Small intestine (tissue), 16 donors: ENCODE data around the gene SLF1. TPM values are rescaled to one million over a fixed set of nuclear protein-coding genes. Genes with fewer than 3 reads are reported as not detected.
A peak's percentile ranks its signal among the peaks of the same experiment; 100 is the strongest.
"Not testable (repeated sequence)": the region's sequence is repeated elsewhere in the genome, so short reads cannot be mapped to it uniquely, and the experiment has no call there.

ENCODE experiments used
- DNase-seq, 2 donors: peaks; one replicate each; pipeline versions ENCODE4 v3.0.0 to v3.0.0-alpha.2; 2013
- FAIRE-seq: peaks from 2 replicates; lab custom pipeline; 2012; peaks lifted over from hg19 to GRCh38; lab: Jason Lieb, UNC
- H3K27ac ChIP-seq, 3 donors: one replicate each; pipeline ENCODE4 v1.5.1; 2013; ENCODE audit warnings: low read length in 2 of 3, mild to moderate bottlenecking in 2 of 3, control low read depth in 1 of 3, inconsistent platforms in 1 of 3, low read depth in 1 of 3, moderate library complexity in 1 of 3
- H3K27me3 ChIP-seq, 3 donors: one replicate each; pipeline ENCODE4 v1.6.1; 2013; ENCODE audit warnings: low read length in 3 of 3, inconsistent platforms in 1 of 3; ENCODE audit not compliant: control insufficient read depth in 3 of 3, insufficient read depth in 3 of 3
- H3K36me3 ChIP-seq, 3 donors: one replicate each; pipeline ENCODE4 v1.6.1; 2013; ENCODE audit warnings: low read length in 3 of 3, inconsistent platforms in 1 of 3, low read depth in 1 of 3, mild to moderate bottlenecking in 1 of 3, moderate library complexity in 1 of 3; ENCODE audit not compliant: control insufficient read depth in 3 of 3, insufficient read depth in 2 of 3
- H3K4me1 ChIP-seq, 3 donors: one replicate each; pipeline ENCODE4 v1.6.1; 2013; ENCODE audit warnings: low read length in 2 of 3, inconsistent platforms in 1 of 3, low read depth in 1 of 3, mild to moderate bottlenecking in 1 of 3, moderate library complexity in 1 of 3; ENCODE audit not compliant: control insufficient read depth in 3 of 3, insufficient read depth in 2 of 3
- H3K4me3 ChIP-seq, 3 donors: one replicate each; pipeline ENCODE4 v1.5.1; 2013; ENCODE audit warnings: low read length in 3 of 3, control low read depth in 1 of 3, inconsistent platforms in 1 of 3, low read depth in 1 of 3, mild to moderate bottlenecking in 1 of 3, moderate library complexity in 1 of 3
- H3K9me3 ChIP-seq, 2 donors: one replicate each; pipeline ENCODE4 v1.6.1; 2013; ENCODE audit warnings: low read depth in 1 of 2, low read length in 1 of 2; ENCODE audit not compliant: control insufficient read depth in 2 of 2, insufficient read depth in 1 of 2
- WGBS, 3 donors: extraction: QIAGEN DNeasy Blood & Tissue Kit; methylation state at CpG; one replicate each; pipeline ENCODE4 v1.1.7; 2013; 5-methylcytosine and 5-hydroxymethylcytosine counted together
- long read RNA-seq, 10 donors: transcript quantifications; one replicate each; lab custom pipeline, GENCODE V29; 2026
- polyA plus RNA-seq, 4 donors: library from polyadenylated mRNA; stranded (reverse) in 3 of 4; unstranded in 1 of 4; fragments of 200-250 nt in 3 of 4; fragments of 120-200 nt in 1 of 4; gene quantifications; one replicate each; pipeline versions ENCODE4 v1.2.1 to v1.2.3, GENCODE V29; 2013
- donor health status: healthy with polysubstance abuse.
- donor health status: control.
- donor health status: control.
- donor health status: Bipolar disorder and iron deficiency.
- donor health status: healthy.

The SLF1 gene
- 1 to 10 TPM; 3.3 to 7.9 (median 5.5) TPM for polyA plus RNA-seq
- long read RNA-seq, donor 1, full-length matches to known transcripts: 1 of 1 reads
- long read RNA-seq, donor 1, partial matches to known transcripts: 0 of 1 reads
- long read RNA-seq, donor 1, other reads (novel, unspliced or antisense): 0 of 1 reads
- long read RNA-seq, donor 2: 0 reads
- long read RNA-seq, donor 3: 0 reads
- long read RNA-seq, donor 4: 0 reads
- long read RNA-seq, donor 5: 0 reads
- long read RNA-seq, donor 6: 0 reads
- long read RNA-seq, donor 7: 0 reads
- long read RNA-seq, donor 8: 0 reads
- long read RNA-seq, donor 9: 0 reads
- long read RNA-seq, donor 10: 0 reads

GRCh38 chr5:94618493-94619328, at the start of gene SLF1, which contains the start of gene KIAA0825:
Gene SLF1, plus strand, starts transcription at chr5:94618669. Its CDS starts 10,142 bp downstream, at chr5:94628811.
Gene KIAA0825, minus strand, starts transcription at chr5:94618604. Its CDS starts 81,478 bp downstream, at chr5:94537126.
- DNase-seq (peak; percentile 89 to 95), FAIRE-seq (no peak)
- Histone ChIP-seq H3K36me3 (no peaks in the 10 kb centered on the region), H3K9me3 (no peaks in the 10 kb centered on the region), H3K4me3 (peak within 1 kb of the TSS; percentile 67 to 89 (median 80)), H3K4me1 (no peaks in the 10 kb centered on the region), H3K27me3 (no peaks in the 10 kb centered on the region), H3K27ac (peak within 1 kb of the TSS; percentile 93 to 95 (median 94))
- 0% methylated on average over 63 of the region's 63 CpGs for WGBS, 3 donors

GRCh38 chr5:94571415-94571814, 47.1 kb upstream of the SLF1 start:
- FAIRE-seq: no peak
- no peaks in the 10 kb centered on the region for H3K4me1 ChIP-seq
- DNase-seq: no peak
- H3K4me3 ChIP-seq: no peak overlapping the region
- no peaks in the 10 kb centered on the region for H3K27me3 ChIP-seq
- no peaks in the 10 kb centered on the region for H3K9me3 ChIP-seq
- H3K27ac ChIP-seq: no peak overlapping the region
- H3K36me3 ChIP-seq: no peaks in the 10 kb centered on the region

GRCh38 chr5:94573349-94573748, 45.1 kb upstream of the SLF1 start:
- H3K4me1 ChIP-seq, H3K27ac ChIP-seq, H3K4me3 ChIP-seq, H3K9me3 ChIP-seq, DNase-seq, H3K36me3 ChIP-seq, H3K27me3 ChIP-seq, FAIRE-seq: not testable (repeated sequence)
- whole genome bisulfite sequencing, 3 donors: 76 to 90% (median 76%) methylated on average over 1 of the region's 1 CpG

DNA sequence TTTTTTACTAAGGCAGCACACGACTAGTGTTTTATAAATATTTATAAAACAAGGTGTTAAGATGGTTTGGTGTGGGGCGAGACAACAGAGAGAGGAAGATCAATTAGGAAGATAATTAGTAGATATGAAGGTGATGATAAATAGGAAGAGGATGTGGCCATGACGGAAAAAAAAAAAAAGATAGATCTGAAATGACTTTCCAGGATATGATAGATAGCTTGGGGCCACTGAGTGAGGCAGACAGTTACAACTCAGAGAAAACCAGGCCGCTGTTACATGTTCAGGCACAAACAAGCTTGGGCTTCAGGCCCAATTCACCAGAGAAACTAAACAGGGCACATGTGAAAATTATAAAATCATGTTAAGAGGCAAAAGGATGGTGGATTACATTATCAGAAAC, 43.3 kb upstream of the SLF1 start:
- H3K4me1 ChIP-seq: no peaks in the 10 kb centered on the region
- FAIRE-seq: no peak
- H3K9me3 ChIP-seq: no peaks in the 10 kb centered on the region
- no peak overlapping the region for H3K27ac ChIP-seq
- no peaks in the 10 kb centered on the region for H3K27me3 ChIP-seq
- DNase-seq: peak in 1 of 2 donors; percentile 20
- H3K36me3 ChIP-seq: no peaks in the 10 kb centered on the region
- 62 to 72% (median 69%) methylated on average over 4 of the region's 4 CpGs for WGBS, 3 donors
- H3K4me3 ChIP-seq: no peak overlapping the region

DNA sequence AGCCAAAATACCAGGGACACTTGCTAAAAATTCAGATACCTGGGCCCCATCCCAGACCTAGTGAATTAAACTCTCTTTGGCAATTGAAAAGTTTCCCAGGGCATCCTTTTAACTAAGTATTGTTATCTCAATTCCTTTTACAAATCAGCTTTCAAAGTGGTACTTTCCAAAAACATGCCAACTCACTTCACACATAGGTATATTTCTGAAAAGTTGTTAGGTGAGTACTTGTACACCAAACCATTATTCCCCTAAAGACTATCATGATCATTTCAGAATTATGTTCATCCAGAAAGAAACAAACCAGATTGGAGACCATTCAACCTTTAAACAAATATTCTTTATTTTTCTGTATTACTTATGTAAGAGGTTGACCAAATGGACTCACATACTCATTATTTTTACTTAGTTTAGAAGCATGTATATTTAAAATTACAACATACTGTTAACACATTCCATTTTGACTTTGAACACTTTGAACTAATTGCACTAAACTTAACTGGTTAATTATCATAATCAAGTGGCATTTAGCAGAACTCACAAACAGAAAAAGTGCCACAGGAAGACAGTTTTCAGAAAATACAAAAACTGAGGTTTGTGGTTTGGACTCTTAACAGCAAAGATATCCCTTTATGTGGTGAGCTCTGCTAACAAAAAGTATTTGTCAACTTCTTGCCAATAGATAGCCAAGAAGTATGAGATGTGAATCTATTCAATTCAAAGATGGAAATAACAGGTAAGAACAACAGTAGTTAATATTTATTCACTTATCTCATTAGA, 40.8 kb upstream of the SLF1 start:
- Histone ChIP-seq H3K9me3 (no peaks in the 10 kb centered on the region), H3K27ac (no peak overlapping the region), H3K4me3 (no peak overlapping the region), H3K27me3 (no peaks in the 10 kb centered on the region), H3K4me1 (no peaks in the 10 kb centered on the region), H3K36me3 (no peaks in the 10 kb centered on the region)
- FAIRE-seq (no peak), DNase-seq (peak in 1 of 2 donors; percentile 50)

GRCh38 chr5:94595281-94595840, 23.1 kb upstream of the SLF1 start:
- WGBS, 3 donors: 90 to 94% (median 93%) methylated on average over 7 of the region's 7 CpGs

GRCh38 chr5:94613583-94613982, 4.9 kb upstream of the SLF1 start:
- DNase-seq: peak in 1 of 2 donors; percentile 41
- H3K4me3 ChIP-seq: no peak overlapping the region
- no peaks in the 10 kb centered on the region for H3K36me3 ChIP-seq
- H3K9me3 ChIP-seq: no peaks in the 10 kb centered on the region
- H3K27ac ChIP-seq: no peak overlapping the region
- no peaks in the 10 kb centered on the region for H3K27me3 ChIP-seq
- FAIRE-seq: no peak
- H3K4me1 ChIP-seq: no peaks in the 10 kb centered on the region
- WGBS, 3 donors: 58 to 66% (median 60%) methylated on average over 2 of the region's 2 CpGs

More at GRCh38 chr5:94595281-94595840, 23.1 kb upstream of the SLF1 start:
- FAIRE-seq (no peak), DNase-seq (no peak)
- H3K27ac ChIP-seq: no peak overlapping the region
- no peaks in the 10 kb centered on the region for H3K36me3 ChIP-seq
- no peak overlapping the region for H3K4me3 ChIP-seq
- H3K4me1 ChIP-seq: no peaks in the 10 kb centered on the region
- peaks cover 0 to 9% of the 10 kb centered on the region in 2 donors for H3K9me3 ChIP-seq
- no peaks in the 10 kb centered on the region for H3K27me3 ChIP-seq
